Panc1 (cell line): ENCODE data around the gene ASPM.

Experiments
- CTCF ChIP-seq: fragments of 450-650 bp; IDR thresholded peaks from 2 replicates; pipeline ENCODE4 v1.5.1; 2017; ENCODE audit warnings: mild to moderate bottlenecking
- POLR2AphosphoS5 ChIP-seq: IDR thresholded peaks from 2 replicates; pipeline ENCODE4 v1.6.1; 2012; ENCODE audit warnings: mild to moderate bottlenecking, low read depth, low read length, moderate library complexity
- SIN3A ChIP-seq: IDR thresholded peaks from 2 replicates; pipeline ENCODE4 v1.6.1; 2012; ENCODE audit warnings: low read depth, mild to moderate bottlenecking, low read length, moderate library complexity, borderline replicate concordance; ENCODE audit not compliant: insufficient read depth

- TF ChIP-seq CTCF (no peak), POLR2AphosphoS5 (no peak), SIN3A (no peak)
Measured at GRCh38 chr1:197130677-197131304, 15.7 kb downstream of the ASPM start.
